ENCODE results near the gene SNX33. TPM values are rescaled to one million over a fixed set of nuclear protein-coding genes. Genes with fewer than 3 reads are reported as not detected.

The SNX33 gene
- total and polyA plus RNA-seq, 2 experiments from 2014 or later = 13.1 to 22.9 TPM

DNA sequence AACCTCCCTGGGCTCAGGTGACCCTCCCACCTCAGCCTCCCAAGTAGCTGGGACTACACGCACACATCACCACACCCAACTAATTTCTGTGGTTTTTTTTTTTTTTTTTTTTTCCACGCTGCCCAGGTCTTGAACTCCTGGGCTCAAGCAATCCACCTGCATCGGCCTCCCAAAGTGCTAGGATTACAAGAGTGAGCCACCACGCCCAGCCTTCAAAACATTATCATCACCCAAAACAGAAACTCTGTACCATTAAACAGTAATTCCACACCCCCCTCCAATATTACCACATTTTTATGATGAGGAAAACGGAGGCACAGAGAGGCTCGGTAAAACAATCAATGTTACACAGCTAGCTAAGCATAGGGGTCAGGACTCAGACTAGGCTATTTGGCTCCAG, 11.7 kb upstream of the SNX33 start:
- H3K27me3 ChIP-seq (replicated peaks; ENCODE audit: insufficient read depth) = no peaks in the 10 kb centered on the region
- in situ Hi-C loops (cut with MboI) = no loop called here
- no peaks in the 10 kb centered on the region for H3K9me2 ChIP-seq (ENCODE audit: insufficient read depth)
- H3K4me1 ChIP-seq (ENCODE audit: insufficient read depth) = peaks cover 16% of the 10 kb centered on the region
- WGBS, 2 experiments (ENCODE audit: low coverage in 1 of 2, low lambda C conversion rate in 2 of 2, missing lambda C conversion rate in 2 of 2) = 87 to 90% methylated on average over 6 of the region's 6 CpGs
- no peak for TF ChIP-seq EZH2 (IDR thresholded peaks at IDR 0.05; ENCODE audit: insufficient read depth, poor library complexity, severe bottlenecking)
- TF ChIP-seq EZH2phosphoT487 (IDR thresholded peaks at IDR 0.05; ENCODE audit: insufficient read depth, low read depth) = no peak
- H3K9me3 ChIP-seq (ENCODE audit: low read depth) = no peaks in the 10 kb centered on the region
- no peaks in the 10 kb centered on the region for H4K20me1 ChIP-seq (ENCODE audit: insufficient read depth)
- H3K9ac ChIP-seq = no peak overlapping the region
- no peak overlapping the region for H3K4me3 ChIP-seq
- H3K36me3 ChIP-seq (ENCODE audit: low read depth) = no peaks in the 10 kb centered on the region
- no peak overlapping the region for H2AFZ ChIP-seq
- no peak overlapping the region for H3K27ac ChIP-seq
- DNase-seq = no peak
- H3F3A ChIP-seq (ENCODE audit: insufficient read depth) = peaks cover 22% of the 10 kb centered on the region
- H3K79me2 ChIP-seq (ENCODE audit: insufficient read depth) = peaks cover 40% of the 10 kb centered on the region
- H3K4me2 ChIP-seq (ENCODE audit: unreplicated experiment) = no peak overlapping the region

DNA sequence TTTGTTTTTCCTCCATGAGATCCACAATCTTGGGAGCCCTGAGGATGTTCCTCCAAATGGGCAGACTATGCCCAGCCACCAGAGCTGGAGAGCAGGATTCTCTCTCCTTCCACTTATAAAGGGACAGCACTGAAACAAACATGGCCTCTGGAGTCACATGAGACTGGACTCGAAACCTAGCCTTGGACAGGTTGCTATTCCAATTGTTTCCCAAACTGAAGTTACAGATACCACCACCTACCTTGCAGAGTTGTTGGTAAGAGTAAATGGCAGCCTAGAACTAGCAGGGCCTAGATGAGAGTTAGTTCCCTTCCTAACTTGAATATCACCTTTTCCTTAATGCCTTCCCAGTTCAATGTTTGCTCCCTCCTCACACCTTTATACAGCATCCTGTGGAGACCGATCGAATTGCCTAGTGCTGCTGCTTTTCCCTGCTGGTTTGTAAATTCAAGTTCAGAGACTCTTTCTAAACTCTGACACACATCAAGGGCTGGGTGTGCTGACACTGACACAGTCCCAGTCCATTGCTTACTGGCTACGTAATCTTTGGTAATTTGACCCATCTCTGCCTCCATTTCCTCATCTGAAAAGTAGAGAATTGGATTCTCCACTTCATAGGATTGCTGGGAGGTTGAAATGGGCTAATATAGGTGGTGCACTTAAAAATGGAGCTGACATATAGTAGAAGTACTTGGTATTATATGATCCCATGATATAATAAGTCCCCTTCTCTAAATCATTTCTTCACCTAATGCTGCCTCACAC, 10.3 kb upstream of the SNX33 start:
- Histone ChIP-seq H3K9ac (peak overlapping the region; percentile 89), H3K9me2 (ENCODE audit: insufficient read depth) (no peaks in the 10 kb centered on the region), H3F3A (ENCODE audit: insufficient read depth) (peaks cover 24% of the 10 kb centered on the region), H3K4me3 (peak overlapping the region; percentile 80), H4K20me1 (ENCODE audit: insufficient read depth) (no peaks in the 10 kb centered on the region), H3K27me3 (replicated peaks; ENCODE audit: insufficient read depth) (no peaks in the 10 kb centered on the region), H3K9me3 (ENCODE audit: low read depth) (no peaks in the 10 kb centered on the region), H3K4me1 (ENCODE audit: insufficient read depth) (peaks cover 17% of the 10 kb centered on the region), H3K79me2 (ENCODE audit: insufficient read depth) (peaks cover 46% of the 10 kb centered on the region), H3K4me2 (ENCODE audit: unreplicated experiment) (peak overlapping the region; percentile 98), H2AFZ (no peak overlapping the region), H3K27ac (peak overlapping the region; percentile 89), H3K36me3 (ENCODE audit: low read depth) (no peaks in the 10 kb centered on the region)
- no peak for DNase-seq
- TF ChIP-seq EZH2phosphoT487 (IDR thresholded peaks at IDR 0.05; ENCODE audit: insufficient read depth, low read depth) (no peak), EZH2 (IDR thresholded peaks at IDR 0.05; ENCODE audit: insufficient read depth, poor library complexity, severe bottlenecking) (no peak)
- in situ Hi-C loops (cut with MboI) = no loop called here
- WGBS, 2 experiments (ENCODE audit: low coverage in 1 of 2, low lambda C conversion rate in 2 of 2, missing lambda C conversion rate in 2 of 2) = 73 to 79% methylated on average over 4 of the region's 4 CpGs

DNA sequence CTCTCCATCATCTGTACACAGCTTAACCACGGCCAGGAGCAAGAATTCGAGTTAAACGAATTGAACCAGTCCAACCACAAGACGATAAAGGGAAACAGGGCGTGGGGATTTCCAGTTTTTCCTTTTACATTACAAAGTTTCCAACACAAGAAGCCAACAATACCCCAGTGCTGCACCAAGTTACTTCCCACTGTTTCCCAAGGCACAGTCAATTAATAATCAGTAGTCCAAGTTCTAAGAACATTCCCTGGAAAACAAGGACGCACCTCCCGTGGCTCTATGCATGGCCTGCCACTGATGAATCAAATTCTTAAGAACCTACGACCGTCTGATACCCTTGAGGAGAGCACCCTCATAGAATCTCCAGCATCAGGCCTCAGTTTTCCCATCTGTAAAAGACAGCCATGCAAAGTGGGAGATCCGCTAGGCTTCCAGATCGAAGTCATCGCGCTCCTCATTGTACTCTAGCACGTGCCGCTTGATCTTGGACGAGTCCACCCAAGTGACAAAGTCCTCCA, 8.5 kb upstream of the SNX33 start:
- H3K4me1 ChIP-seq (ENCODE audit: insufficient read depth) = peaks cover 17% of the 10 kb centered on the region
- H3K9me2 ChIP-seq (ENCODE audit: insufficient read depth) = no peaks in the 10 kb centered on the region
- peaks cover 46% of the 10 kb centered on the region for H3K79me2 ChIP-seq (ENCODE audit: insufficient read depth)
- TF ChIP-seq EZH2 (IDR thresholded peaks at IDR 0.05; ENCODE audit: insufficient read depth, poor library complexity, severe bottlenecking) (no peak), EZH2phosphoT487 (IDR thresholded peaks at IDR 0.05; ENCODE audit: insufficient read depth, low read depth) (no peak)
- H3K36me3 ChIP-seq (ENCODE audit: low read depth) = no peaks in the 10 kb centered on the region
- in situ Hi-C loops (cut with MboI) = no loop called here
- peak overlapping the region; percentile 89 for H3K9ac ChIP-seq
- H3K9me3 ChIP-seq (ENCODE audit: low read depth) = no peaks in the 10 kb centered on the region
- DNase-seq = peak; percentile 51
- no peaks in the 10 kb centered on the region for H4K20me1 ChIP-seq (ENCODE audit: insufficient read depth)
- peak overlapping the region; percentile 80 for H3K4me3 ChIP-seq
- H3K27ac ChIP-seq = peak overlapping the region; percentile 89
- H2AFZ ChIP-seq = peak overlapping the region; percentile 77
- H3K27me3 ChIP-seq (replicated peaks; ENCODE audit: insufficient read depth) = no peaks in the 10 kb centered on the region
- peaks cover 24% of the 10 kb centered on the region for H3F3A ChIP-seq (ENCODE audit: insufficient read depth)
- 0 to 2% methylated on average over 16 of the region's 16 CpGs for WGBS, 2 experiments (ENCODE audit: low coverage in 1 of 2, low lambda C conversion rate in 2 of 2, missing lambda C conversion rate in 2 of 2)
- H3K4me2 ChIP-seq (ENCODE audit: unreplicated experiment) = peak overlapping the region; percentile 98

DNA sequence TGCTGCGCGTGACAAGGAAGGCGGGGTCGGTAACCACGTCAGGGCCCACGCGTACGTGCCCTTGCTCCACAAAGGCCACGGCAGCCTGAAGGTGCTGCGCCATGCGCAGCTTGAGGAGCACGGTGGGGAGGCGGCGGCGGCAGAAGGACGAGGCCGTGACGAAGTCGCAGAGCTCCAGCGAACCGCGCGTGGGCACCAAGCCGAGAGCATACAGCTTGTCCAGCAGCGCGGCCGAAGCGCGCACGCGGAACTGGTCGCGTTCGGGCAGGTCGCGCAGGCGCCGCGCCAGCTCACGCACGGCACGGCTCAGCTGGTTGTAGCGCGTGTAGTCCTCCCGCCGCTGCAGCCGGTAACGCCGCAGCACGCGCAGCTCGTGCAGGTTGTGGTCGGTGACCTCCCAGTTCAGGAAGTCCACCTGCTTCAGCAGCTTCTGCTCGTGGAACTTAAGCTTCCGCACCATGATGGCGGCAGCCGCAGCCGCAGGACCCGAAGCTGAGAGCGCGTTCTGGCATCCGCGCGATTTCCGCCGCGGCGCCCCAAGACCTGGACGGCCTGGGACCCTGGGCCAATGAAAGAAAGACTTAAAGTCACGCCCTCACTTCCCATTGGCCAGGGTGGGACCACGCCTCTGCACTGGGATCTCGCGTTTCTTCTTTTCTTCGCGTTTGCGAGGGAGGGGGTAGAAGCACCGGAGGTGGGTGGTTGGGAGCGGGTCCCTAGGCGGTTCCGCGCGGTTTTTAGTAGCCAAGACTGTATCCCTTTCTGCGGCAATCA, 7.8 kb upstream of the SNX33 start, which contains the start of gene IMP3:
IMP3 (minus strand) TSS at position 516 of the 774 bp plus-strand sequence; CDS start at position 460, 56 bp downstream.
- peak within 1 kb of the TSS; percentile 89 for H3K27ac ChIP-seq
- WGBS, 2 experiments (ENCODE audit: low coverage in 1 of 2, low lambda C conversion rate in 2 of 2, missing lambda C conversion rate in 2 of 2) = 0 to 1% methylated on average over 63 to 80 of the region's 83 CpGs
- H3K4me1 ChIP-seq (ENCODE audit: insufficient read depth) = peaks cover 17% of the 10 kb centered on the region
- no peaks in the 10 kb centered on the region for H3K27me3 ChIP-seq (replicated peaks; ENCODE audit: insufficient read depth)
- in situ Hi-C loops (cut with MboI) = no loop called here
- H3K36me3 ChIP-seq (ENCODE audit: low read depth) = no peaks in the 10 kb centered on the region
- peaks cover 46% of the 10 kb centered on the region for H3K79me2 ChIP-seq (ENCODE audit: insufficient read depth)
- H3K9ac ChIP-seq = peak within 1 kb of the TSS; percentile 89
- H3K4me2 ChIP-seq (ENCODE audit: unreplicated experiment) = peak within 1 kb of the TSS; percentile 98
- H4K20me1 ChIP-seq (ENCODE audit: insufficient read depth) = no peaks in the 10 kb centered on the region
- H3K9me2 ChIP-seq (ENCODE audit: insufficient read depth) = no peaks in the 10 kb centered on the region
- H3F3A ChIP-seq (ENCODE audit: insufficient read depth) = peaks cover 24% of the 10 kb centered on the region
- H2AFZ ChIP-seq = peak within 1 kb of the TSS; percentile 77
- TF ChIP-seq EZH2 (IDR thresholded peaks at IDR 0.05; ENCODE audit: insufficient read depth, poor library complexity, severe bottlenecking) (no peak), EZH2phosphoT487 (IDR thresholded peaks at IDR 0.05; ENCODE audit: insufficient read depth, low read depth) (no peak)
- peak within 1 kb of the TSS; percentile 80 for H3K4me3 ChIP-seq
- no peaks in the 10 kb centered on the region for H3K9me3 ChIP-seq (ENCODE audit: low read depth)
- DNase-seq = peak; percentile 99

Data from GM23248 (cell line).